NB4 (cell line): Measurements from ENCODE around the gene INSIG1.

ENCODE experiments used
- MAX ChIP-seq: IDR thresholded peaks from 2 replicates; pipeline ENCODE4 v1.6.1; 2011; ENCODE audit warnings: low read depth, low read length
- MYC ChIP-seq: IDR thresholded peaks from 2 replicates; pipeline ENCODE4 v1.6.1; 2011; ENCODE audit warnings: low read depth, low read length
- POLR2A ChIP-seq: IDR thresholded peaks from 2 replicates; pipeline ENCODE4 v1.6.1; 2011; ENCODE audit warnings: mild to moderate bottlenecking; ENCODE audit not compliant: insufficient read length; ENCODE audit errors: extremely low read depth
- TF ChIP-seq, protein P1 (sequence below): IDR thresholded peaks from one replicate; pipeline ENCODE4 v1.5.1; 2012; ENCODE audit warnings: low read depth, low read length

- TF ChIP-seq MAX, result no peak
- TF ChIP-seq, protein P1, sequence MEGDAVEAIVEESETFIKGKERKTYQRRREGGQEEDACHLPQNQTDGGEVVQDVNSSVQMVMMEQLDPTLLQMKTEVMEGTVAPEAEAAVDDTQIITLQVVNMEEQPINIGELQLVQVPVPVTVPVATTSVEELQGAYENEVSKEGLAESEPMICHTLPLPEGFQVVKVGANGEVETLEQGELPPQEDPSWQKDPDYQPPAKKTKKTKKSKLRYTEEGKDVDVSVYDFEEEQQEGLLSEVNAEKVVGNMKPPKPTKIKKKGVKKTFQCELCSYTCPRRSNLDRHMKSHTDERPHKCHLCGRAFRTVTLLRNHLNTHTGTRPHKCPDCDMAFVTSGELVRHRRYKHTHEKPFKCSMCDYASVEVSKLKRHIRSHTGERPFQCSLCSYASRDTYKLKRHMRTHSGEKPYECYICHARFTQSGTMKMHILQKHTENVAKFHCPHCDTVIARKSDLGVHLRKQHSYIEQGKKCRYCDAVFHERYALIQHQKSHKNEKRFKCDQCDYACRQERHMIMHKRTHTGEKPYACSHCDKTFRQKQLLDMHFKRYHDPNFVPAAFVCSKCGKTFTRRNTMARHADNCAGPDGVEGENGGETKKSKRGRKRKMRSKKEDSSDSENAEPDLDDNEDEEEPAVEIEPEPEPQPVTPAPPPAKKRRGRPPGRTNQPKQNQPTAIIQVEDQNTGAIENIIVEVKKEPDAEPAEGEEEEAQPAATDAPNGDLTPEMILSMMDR, result no peak
- TF ChIP-seq POLR2A, result no peak
- TF ChIP-seq MYC, result no peak
Observed at GRCh38 chr7:155322530-155322929, 24.9 kb downstream of the INSIG1 start.
